Measurements from ENCODE around the gene TAF1L. TPM values are rescaled to one million over a fixed set of nuclear protein-coding genes. Genes with fewer than 3 reads are reported as not detected.
"Not testable (repeated sequence)": the region's sequence is repeated elsewhere in the genome, so short reads cannot be mapped to it uniquely, and the experiment has no call there.

TAF1L gene
- total RNA-seq, 2 donors from 2014 or later: not detected

GRCh38 chr9:32599021-32599420 is 36.4 kb downstream of the TAF1L start:
- not testable (repeated sequence) for H3K27ac Mint-ChIP-seq; H3K9me3 Mint-ChIP-seq; DNase-seq (ENCODE audit: low spot score in 2 of 2); H3K36me3 Mint-ChIP-seq; ATAC-seq

- no peaks in the 10 kb centered on the region for H3K36me3 Mint-ChIP-seq
These were observed 38.5 kb downstream of the TAF1L start for GRCh38 chr9:32596936-32597335.

GRCh38 chr9:32596096-32596865 is 39.2 kb downstream of the TAF1L start:
- ATAC-seq (no peak), DNase-seq (ENCODE audit: low spot score in 2 of 2) (no peak)
- Mint-ChIP-seq H3K36me3 (no peaks in the 10 kb centered on the region), H3K9me3 (peaks cover 5 to 7% of the 10 kb centered on the region in 2 donors), H3K27ac (no peak overlapping the region)

More at GRCh38 chr9:32596936-32597335, 38.5 kb downstream of the TAF1L start:
- peaks cover 5 to 7% of the 10 kb centered on the region in 2 donors for H3K9me3 Mint-ChIP-seq
- H3K27ac Mint-ChIP-seq: no peak overlapping the region
- DNase-seq (ENCODE audit: low spot score in 2 of 2) (no peak), ATAC-seq (no peak)

DNA sequence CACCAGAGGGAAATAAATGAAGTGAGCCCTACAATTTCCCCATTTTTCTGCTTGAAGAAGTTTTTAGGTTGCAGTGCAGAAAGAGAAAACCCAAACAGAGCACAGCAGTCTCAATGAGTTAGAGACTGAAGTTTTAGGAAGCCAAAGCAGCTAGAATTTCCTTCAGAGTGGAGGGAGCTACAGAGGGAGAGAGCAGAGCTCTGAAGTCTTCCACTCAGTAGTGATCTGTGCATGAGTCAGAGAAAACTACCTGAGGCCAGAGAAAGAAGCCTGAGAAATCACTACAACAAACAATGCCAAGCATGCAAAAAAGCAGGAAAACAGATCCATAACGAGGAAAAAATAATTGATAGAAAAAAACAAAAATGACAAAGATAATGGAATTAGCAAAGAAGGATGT is 44.6 kb downstream of the TAF1L start:
- ATAC-seq (no peak), DNase-seq (ENCODE audit: low spot score in 2 of 2) (no peak)
- Mint-ChIP-seq H3K27ac (no peak overlapping the region), H3K9me3 (no peaks in the 10 kb centered on the region), H3K36me3 (no peaks in the 10 kb centered on the region)

GRCh38 chr9:32590476-32590875 is 45.0 kb downstream of the TAF1L start:
- DNase-seq (ENCODE audit: low spot score in 2 of 2): no peak
- no peaks in the 10 kb centered on the region for H3K36me3 Mint-ChIP-seq
- H3K9me3 Mint-ChIP-seq: no peaks in the 10 kb centered on the region
- H3K27ac Mint-ChIP-seq: no peak overlapping the region
- no peak for ATAC-seq

DNA sequence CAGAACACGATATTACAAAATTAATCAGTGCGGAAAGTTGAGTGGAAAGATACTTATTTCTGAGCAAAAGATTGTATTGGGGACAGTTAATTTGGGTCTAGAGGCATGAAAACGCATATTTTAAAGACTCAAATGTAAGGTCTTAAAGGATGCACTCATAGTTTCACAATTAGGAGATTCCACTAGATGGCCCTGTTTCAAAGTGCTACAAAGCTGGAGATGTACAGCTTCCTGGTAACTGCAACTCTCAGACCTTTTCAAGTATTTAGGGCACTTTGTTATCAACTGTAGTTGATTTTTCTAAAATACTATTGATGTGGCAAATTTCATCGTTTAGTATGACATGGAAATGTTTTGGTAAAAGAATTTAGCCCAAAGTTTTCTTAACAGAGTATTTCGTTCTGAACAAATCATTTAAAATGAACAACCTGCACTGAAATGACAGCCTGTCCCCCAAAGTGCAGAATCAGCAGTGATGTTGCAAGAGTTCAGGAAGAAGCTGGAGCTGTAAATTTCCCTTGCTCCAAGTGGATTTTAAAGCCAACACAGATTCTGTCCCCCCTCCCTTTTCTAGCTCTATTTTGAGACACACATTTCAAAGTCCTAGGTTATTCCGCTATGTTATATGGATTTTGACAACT is 46.3 kb downstream of the TAF1L start:
- ATAC-seq (peak in 1 of 2 donors; percentile 60), DNase-seq (ENCODE audit: low spot score in 2 of 2) (no peak)
- Mint-ChIP-seq H3K9me3 (no peaks in the 10 kb centered on the region), H3K36me3 (no peaks in the 10 kb centered on the region), H3K27ac (no peak overlapping the region)

DNA sequence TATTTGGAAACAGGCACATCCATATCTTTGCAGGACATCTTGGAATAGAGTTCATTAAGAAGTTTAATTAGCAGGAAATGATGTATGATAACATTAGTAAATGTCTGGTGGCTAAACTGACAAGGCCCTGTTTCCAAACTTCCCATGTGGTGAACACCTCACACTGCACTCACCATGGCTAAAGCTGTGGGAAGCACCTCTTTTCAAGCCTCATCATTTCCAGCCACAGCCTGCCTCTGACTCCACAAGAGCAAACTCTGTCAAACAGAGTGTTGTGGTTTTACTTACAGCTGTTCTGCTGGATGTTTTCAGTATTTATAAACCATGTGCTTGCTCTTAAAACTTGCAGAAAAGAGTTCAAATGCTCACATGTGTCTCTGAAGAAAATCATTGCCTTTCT is 47.6 kb downstream of the TAF1L start:
- DNase-seq (ENCODE audit: low spot score in 2 of 2): no peak
- Mint-ChIP-seq H3K27ac (no peak overlapping the region), H3K36me3 (no peaks in the 10 kb centered on the region), H3K9me3 (no peaks in the 10 kb centered on the region)
- peak; percentile 62 to 71 for ATAC-seq

DNA sequence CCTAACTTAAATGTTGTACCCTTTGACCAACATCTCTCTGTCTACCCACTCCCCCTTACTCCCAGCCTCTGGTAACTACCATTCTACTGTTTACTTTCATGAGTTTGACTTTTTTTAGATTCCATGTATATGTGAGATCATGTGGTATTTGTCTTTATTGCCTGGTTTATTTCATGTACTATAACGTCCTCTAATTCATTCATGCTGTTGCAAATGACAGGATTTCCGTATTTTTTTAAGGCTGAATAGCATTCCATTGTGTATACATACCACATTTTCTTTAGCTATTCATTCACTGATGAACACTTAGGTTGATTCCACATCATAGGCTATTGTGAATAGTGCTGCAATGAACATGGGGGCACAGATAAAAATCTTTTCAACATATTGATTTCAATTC is 50.7 kb downstream of the TAF1L start:
- H3K9me3 Mint-ChIP-seq: no peaks in the 10 kb centered on the region
- DNase-seq (ENCODE audit: low spot score in 2 of 2): no peak
- no peak overlapping the region for H3K27ac Mint-ChIP-seq
- no peak for ATAC-seq
- H3K36me3 Mint-ChIP-seq: no peaks in the 10 kb centered on the region

DNA sequence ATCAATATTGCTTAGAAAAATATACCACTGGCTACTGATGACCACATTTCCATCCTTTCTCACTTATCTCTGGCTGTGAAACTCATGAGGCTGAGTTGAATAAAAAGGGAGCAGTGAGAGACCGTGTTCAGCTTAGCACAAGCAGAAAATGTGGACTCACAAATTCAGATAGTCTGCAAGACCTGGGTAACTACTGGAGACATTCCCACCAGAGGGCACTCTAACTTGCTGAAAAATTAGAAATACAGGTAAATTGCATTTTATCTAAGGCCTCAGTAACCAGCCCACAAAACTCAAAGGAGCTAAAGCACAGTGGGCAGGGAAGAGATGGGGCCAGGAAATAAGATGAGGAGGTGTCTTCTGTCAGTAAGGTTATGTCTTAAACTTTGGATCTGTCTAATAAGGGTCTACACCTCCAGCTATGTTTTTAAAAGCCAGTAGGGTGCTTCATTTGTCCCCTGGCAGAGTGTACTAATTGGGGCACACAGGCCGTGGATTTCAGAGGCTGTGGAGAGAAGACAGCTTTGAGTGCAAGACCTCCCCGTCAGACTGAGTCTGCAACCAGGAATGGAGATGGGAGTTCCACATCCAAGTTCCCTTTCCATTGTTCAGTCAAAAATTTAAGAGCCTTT is 53.8 kb downstream of the TAF1L start:
- DNase-seq (ENCODE audit: low spot score in 2 of 2): peak in 1 of 2 donors; percentile 31
- Mint-ChIP-seq H3K27ac (no peak overlapping the region), H3K9me3 (no peaks in the 10 kb centered on the region), H3K36me3 (no peaks in the 10 kb centered on the region)
- peak; percentile 26 to 72 for ATAC-seq

- ATAC-seq (no peak), DNase-seq (ENCODE audit: low spot score in 2 of 2) (no peak)
- Mint-ChIP-seq H3K36me3 (no peaks in the 10 kb centered on the region), H3K9me3 (no peaks in the 10 kb centered on the region), H3K27ac (no peak overlapping the region)
These were observed 54.7 kb downstream of the TAF1L start for GRCh38 chr9:32580631-32581300.

GRCh38 chr9:32579706-32580331 is 55.6 kb downstream of the TAF1L start:
- H3K9me3 Mint-ChIP-seq: no peaks in the 10 kb centered on the region
- peak in 1 of 2 donors; percentile 79 for DNase-seq (ENCODE audit: low spot score in 2 of 2)
- H3K27ac Mint-ChIP-seq: no peak overlapping the region
- no peaks in the 10 kb centered on the region for H3K36me3 Mint-ChIP-seq
- peak in 1 of 2 donors; percentile 43 for ATAC-seq

Other genes starting within 250 kb of the TAF1L start
- 10 to 100 TPM in 1 of 2 donors, 1 to 10 TPM in 1; 5.8 to 11.4 TPM for gene RIGI, start 109.5 kb downstream of the TAF1L start, total RNA-seq
- gene SMIM27, start 83.3 kb downstream of the TAF1L start, total RNA-seq: 10 to 100 TPM; 15.3 to 19.5 TPM
- gene TOPORS, start 83.1 kb downstream of the TAF1L start, total RNA-seq: 10 to 100 TPM; 14.1 to 20.9 TPM
- 10 to 100 TPM; 42.9 to 83.9 TPM for gene NDUFB6, start 62.5 kb downstream of the TAF1L start, total RNA-seq
- not detected for gene TMEM215, start 147.9 kb upstream of the TAF1L start, total RNA-seq